Subcutaneous adipose tissue (tissue), 4 donors: ENCODE results near the gene NUDT1. TPM values are rescaled to one million over a fixed set of nuclear protein-coding genes. Genes with fewer than 3 reads are reported as not detected.

Experiments
- total RNA-seq, 4 donors: library from RNA; depleted of rRNA; stranded (reverse); fragments of >200 nt; gene quantifications; one replicate each; pipeline ENCODE4 v1.1.0, GENCODE V29; 2016
- TF ChIP-seq, protein P1 (sequence below): fragments of 450-650 bp; IDR thresholded peaks from one replicate; pipeline ENCODE4 v1.5.1; 2016; ENCODE audit warnings: low read depth, mild to moderate bottlenecking, control low read depth, antibody characterized with exemption, moderate library complexity

The NUDT1 gene
- total RNA-seq, 4 donors from 2014 or later, result 11.3 to 25.8 (median 24.8) TPM

DNA sequence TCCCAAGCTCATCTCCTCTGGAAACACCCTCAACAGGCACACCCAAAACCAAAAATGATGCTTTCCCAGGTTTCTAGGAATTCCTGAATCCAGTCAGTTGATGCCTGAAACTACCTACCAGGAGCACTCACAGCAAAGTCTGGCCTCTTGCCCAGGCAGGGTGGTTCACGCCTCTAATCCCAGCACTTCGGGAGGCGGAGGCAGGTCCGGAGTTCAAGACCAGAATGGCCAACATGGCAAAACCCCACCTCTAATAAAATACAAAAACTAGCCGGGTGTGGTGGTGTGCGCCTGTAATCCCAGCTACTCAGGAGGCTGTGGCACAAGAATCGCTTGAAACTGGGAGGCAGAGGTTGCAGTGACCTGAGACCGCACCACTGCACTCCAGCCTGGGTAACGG is 11.1 kb upstream of the NUDT1 start:
- TF ChIP-seq, protein P1, sequence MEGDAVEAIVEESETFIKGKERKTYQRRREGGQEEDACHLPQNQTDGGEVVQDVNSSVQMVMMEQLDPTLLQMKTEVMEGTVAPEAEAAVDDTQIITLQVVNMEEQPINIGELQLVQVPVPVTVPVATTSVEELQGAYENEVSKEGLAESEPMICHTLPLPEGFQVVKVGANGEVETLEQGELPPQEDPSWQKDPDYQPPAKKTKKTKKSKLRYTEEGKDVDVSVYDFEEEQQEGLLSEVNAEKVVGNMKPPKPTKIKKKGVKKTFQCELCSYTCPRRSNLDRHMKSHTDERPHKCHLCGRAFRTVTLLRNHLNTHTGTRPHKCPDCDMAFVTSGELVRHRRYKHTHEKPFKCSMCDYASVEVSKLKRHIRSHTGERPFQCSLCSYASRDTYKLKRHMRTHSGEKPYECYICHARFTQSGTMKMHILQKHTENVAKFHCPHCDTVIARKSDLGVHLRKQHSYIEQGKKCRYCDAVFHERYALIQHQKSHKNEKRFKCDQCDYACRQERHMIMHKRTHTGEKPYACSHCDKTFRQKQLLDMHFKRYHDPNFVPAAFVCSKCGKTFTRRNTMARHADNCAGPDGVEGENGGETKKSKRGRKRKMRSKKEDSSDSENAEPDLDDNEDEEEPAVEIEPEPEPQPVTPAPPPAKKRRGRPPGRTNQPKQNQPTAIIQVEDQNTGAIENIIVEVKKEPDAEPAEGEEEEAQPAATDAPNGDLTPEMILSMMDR, result no peak

DNA sequence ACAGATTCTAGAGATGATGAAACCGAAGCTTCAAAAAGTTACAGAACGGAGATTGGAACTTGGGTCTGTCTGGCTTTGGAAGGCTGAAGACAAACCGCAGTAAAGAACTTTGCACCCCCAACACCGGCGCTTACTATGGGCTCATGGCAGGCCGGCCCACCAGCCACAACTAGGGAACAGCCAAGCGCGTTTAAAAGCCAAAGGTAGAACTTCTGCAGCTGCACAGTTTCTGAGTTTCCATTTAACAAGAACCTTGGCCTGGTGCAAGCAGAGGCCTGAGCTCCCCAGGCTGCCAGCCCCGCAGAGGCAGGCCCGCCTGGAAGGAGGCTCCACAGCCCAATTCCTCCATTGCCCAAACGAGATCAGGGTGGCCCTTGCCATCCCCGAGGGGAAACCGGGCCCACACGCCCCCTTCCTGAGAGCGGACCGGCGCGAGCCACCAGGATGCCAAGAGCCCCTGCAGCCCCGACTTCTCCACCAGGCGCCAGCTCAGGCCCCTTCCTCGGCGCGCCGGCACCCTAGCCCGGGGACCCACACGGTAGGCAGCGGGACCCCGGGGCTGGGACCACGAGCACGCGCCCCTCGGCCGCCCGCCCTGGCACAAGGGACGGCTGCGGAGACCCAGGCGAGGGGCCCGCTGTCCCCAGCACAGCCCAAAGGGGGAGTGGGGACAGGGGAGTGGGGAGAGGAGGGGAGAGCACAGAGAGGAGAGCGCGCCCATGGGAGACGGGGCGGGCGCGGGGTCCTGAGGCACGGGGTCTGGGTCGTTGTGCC is 9.8 kb upstream of the NUDT1 start:
- TF ChIP-seq, protein P1, result no peak

DNA sequence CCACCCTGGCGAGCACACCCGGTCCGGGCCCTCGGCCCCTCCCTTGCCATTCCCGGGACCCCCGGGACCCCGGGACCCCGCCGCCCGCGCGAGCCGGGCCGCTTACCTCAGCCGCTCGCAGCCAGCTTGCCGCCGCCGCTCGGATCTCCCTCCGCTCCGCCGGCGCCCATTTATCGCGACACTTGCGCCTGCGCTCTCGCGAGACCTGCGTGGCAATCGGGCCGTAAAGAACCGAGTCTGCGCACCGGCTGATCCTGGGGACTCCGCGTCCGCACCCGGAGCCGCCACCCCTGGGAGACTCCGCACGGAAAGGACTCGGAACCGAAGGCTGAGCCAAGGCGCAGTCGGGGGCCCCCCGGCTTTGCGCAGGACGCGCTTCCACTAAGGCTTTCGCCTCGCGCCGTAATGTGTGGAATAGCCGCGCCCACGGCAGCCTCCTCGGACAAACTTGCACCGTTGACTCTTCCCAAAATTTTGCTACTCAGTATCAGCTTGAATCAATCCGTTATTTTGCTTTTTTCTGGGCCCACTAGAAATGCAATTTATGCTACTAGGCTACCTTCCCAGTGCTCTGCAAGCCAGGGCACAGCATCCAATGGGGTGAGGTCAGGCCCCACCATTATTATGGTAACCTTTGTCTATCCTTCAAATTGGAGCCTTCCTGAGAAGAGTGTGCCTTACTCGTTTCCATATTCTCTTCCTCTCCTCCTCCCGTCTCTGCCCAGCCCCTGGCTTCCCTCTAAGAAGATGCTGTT is 9.1 kb upstream of the NUDT1 start, which contains the start of gene MAD1L1:
TSS of gene MAD1L1 (minus strand) at position 180 of the 755 bp plus-strand sequence. CDS start 2,812 bp downstream, outside the sequence.
- TF ChIP-seq, protein P1, result no peak

DNA sequence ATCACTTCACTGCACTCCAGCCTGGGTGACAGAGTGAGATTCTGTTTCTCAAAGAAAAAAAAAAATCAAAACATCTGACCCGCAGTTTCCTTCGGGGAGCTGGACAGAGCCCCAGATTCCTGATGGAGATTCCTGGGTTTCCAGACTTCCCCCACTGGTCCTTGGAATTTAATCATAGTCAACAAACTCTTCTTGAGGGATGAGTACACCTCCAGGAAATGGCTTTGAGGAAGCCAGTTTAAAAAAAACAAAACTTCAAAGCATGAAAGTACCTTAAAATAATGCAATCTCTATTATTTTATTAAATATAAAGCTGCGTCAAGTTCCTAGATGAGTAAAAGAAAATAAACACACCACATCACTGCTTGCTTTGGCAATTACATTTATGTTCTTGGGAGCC is 8.1 kb upstream of the NUDT1 start:
- TF ChIP-seq, protein P1, result no peak

DNA sequence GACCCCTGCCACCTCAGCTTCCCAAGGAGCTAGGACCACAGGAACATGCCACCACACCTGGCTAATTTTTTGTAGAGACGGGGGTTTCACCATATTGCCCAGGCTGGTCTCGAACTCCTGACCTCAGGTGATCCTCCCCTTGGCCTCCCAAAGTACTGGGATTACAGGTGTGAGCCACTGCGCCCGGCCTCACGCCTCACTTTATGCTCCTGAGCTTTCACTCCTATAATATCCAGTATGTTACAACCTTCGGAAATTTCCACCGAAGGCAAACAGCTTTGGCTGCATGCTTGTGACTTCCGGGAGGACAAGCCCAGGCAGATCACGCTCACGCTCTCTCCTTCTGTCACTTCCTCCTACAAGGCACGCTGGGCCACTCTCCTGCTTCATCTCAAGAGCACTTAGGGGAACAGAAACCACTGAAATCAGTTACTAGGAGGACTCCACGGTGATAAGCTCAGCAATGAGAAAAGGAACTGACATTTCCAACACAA is 4.9 kb upstream of the NUDT1 start:
- TF ChIP-seq, protein P1, result no peak

DNA sequence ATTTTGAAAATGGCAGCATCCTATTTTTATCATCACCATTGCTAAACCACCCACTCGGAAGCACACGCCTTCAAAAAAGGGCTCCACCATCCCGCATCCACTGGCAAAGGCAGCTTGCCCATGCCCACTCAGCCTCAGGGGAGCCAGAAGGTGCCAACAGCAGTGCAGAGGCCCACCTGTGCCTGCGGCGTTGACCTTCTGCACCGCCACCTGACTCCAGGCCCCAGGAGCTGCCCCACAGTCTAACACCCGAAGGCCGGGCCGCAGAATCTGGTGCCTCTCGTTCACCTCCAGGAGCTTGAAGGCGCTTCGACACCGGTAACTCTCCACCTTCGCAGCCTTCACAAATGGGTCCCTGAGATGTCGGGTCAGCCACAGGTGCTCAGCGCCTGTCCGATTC is 2.8 kb upstream of the NUDT1 start:
- TF ChIP-seq, protein P1, result no peak
